DMS153 treated with DMSO at 0.1 percent for 48 hours (cell line): ENCODE measurements around the gene KPNB1.
A peak's percentile ranks its signal among the peaks of the same experiment; 100 is the strongest.

Experiments used
- DNase-seq: peaks from one replicate; lab custom pipeline; 2025; ENCODE audit not compliant: unreplicated experiment; lab: John Stamatoyannopoulos, UW

Gene KPNB1

GRCh38 chr17:47728214-47728877, 78.6 kb downstream of the KPNB1 start:
- DNase-seq, result no peak

GRCh38 chr17:47729476-47729875, 79.8 kb downstream of the KPNB1 start:
- no peak for DNase-seq

- no peak for DNase-seq
Observed at GRCh38 chr17:47730681-47731080, 81.0 kb downstream of the KPNB1 start.

- DNase-seq, result no peak
Observed at GRCh38 chr17:47731396-47731795, 81.7 kb downstream of the KPNB1 start.

GRCh38 chr17:47732399-47733046, 82.8 kb downstream of the KPNB1 start:
- DNase-seq, result no peak

GRCh38 chr17:47733047-47733673, 83.4 kb downstream of the KPNB1 start, which contains the start of gene TBX21:
TBX21 (plus strand) TSS chr17:47733236; CDS start chr17:47733455, 219 bp downstream.
- peak; percentile 28 for DNase-seq

- no peak for DNase-seq
Observed at GRCh38 chr17:47733674-47734410, 84.1 kb downstream of the KPNB1 start.

- DNase-seq, result no peak
Observed at GRCh38 chr17:47735139-47735464, 85.4 kb downstream of the KPNB1 start.
